Memory B cell (primary cell): Measurements from ENCODE around the gene CKS1B.
"Not testable (repeated sequence)": the region's sequence is repeated elsewhere in the genome, so short reads cannot be mapped to it uniquely, and the experiment has no call there.

Experiments used
- ATAC-seq: fragments of 150-1000 bp; cut with Tn5 transposase; 2 replicates; pipeline ENCODE4 v1.10.0; 2021; ENCODE audit warnings: low read depth, mild to moderate bottlenecking, moderate library complexity
- DNase-seq, 2 donors: peaks; one replicate each; pipeline ENCODE4 v3.0.0; 2022; ENCODE audit warnings: low spot score in 2 of 2
- H3K27ac Mint-ChIP-seq: one replicate; pipeline ENCODE4 v1.8.0; 2022; ENCODE audit warnings: mild to moderate bottlenecking, moderate library complexity, mixed read lengths
- H3K27me3 Mint-ChIP-seq: one replicate; pipeline ENCODE4 v1.8.0; 2022; ENCODE audit warnings: mixed read lengths
- H3K36me3 Mint-ChIP-seq: one replicate; pipeline ENCODE4 v1.8.0; 2022; ENCODE audit warnings: mild to moderate bottlenecking, mixed read lengths
- H3K4me1 Mint-ChIP-seq: one replicate; pipeline ENCODE4 v1.8.0; 2022; ENCODE audit warnings: mixed read lengths
- H3K4me3 Mint-ChIP-seq: one replicate; pipeline ENCODE4 v1.8.0; 2022; ENCODE audit warnings: mild to moderate bottlenecking, moderate library complexity, mixed read lengths
- H3K9me3 Mint-ChIP-seq: one replicate; pipeline ENCODE4 v1.8.0; 2022; ENCODE audit warnings: mixed read lengths

CKS1B gene

GRCh38 chr1:154977762-154978161 is 3.3 kb downstream of the CKS1B start:
- H3K27ac Mint-ChIP-seq, H3K4me3 Mint-ChIP-seq, DNase-seq, H3K36me3 Mint-ChIP-seq, H3K27me3 Mint-ChIP-seq, H3K9me3 Mint-ChIP-seq, ATAC-seq: not testable (repeated sequence)
- peaks cover 12% of the 10 kb centered on the region for H3K4me1 Mint-ChIP-seq

- no peaks in the 10 kb centered on the region for H3K27me3 Mint-ChIP-seq
- DNase-seq: no peak
- H3K9me3 Mint-ChIP-seq: no peaks in the 10 kb centered on the region
- no peak overlapping the region for H3K4me3 Mint-ChIP-seq
- ATAC-seq: no peak
- H3K36me3 Mint-ChIP-seq: peaks cover 5% of the 10 kb centered on the region
- no peak overlapping the region for H3K27ac Mint-ChIP-seq
- peaks cover 9% of the 10 kb centered on the region for H3K4me1 Mint-ChIP-seq
These were observed 3.9 kb downstream of the CKS1B start for GRCh38 chr1:154978360-154978759.

GRCh38 chr1:154982341-154982740 is 7.9 kb downstream of the CKS1B start:
- Mint-ChIP-seq H3K9me3 (no peaks in the 10 kb centered on the region), H3K4me3 (no peak overlapping the region), H3K27ac (no peak overlapping the region), H3K36me3 (peaks cover 5% of the 10 kb centered on the region), H3K27me3 (no peaks in the 10 kb centered on the region), H3K4me1 (peaks cover 11% of the 10 kb centered on the region)
- DNase-seq: no peak
- ATAC-seq: no peak

GRCh38 chr1:154982897-154983648 is 8.6 kb downstream of the CKS1B start, which contains the start of gene FLAD1:
Gene FLAD1 (plus strand): TSS chr1:154983344. CDS start chr1:154983695, 351 bp downstream.
- H3K9me3 Mint-ChIP-seq: no peaks in the 10 kb centered on the region
- DNase-seq (peak; percentile 80 to 93), ATAC-seq (peak; percentile 98)
- peak within 1 kb of the TSS; percentile 87 for H3K27ac Mint-ChIP-seq
- peaks cover 3% of the 10 kb centered on the region for H3K36me3 Mint-ChIP-seq
- peaks cover 6% of the 10 kb centered on the region for H3K4me1 Mint-ChIP-seq
- no peak within 1 kb of the TSS for H3K4me3 Mint-ChIP-seq
- H3K27me3 Mint-ChIP-seq: no peaks in the 10 kb centered on the region

GRCh38 chr1:154983776-154984466 is 9.4 kb downstream of the CKS1B start:
- peak overlapping the region; percentile 87 for H3K27ac Mint-ChIP-seq
- H3K4me3 Mint-ChIP-seq: no peak overlapping the region

GRCh38 chr1:154986736-154987135 is 12.3 kb downstream of the CKS1B start:
- H3K27ac Mint-ChIP-seq: not testable (repeated sequence)

More at GRCh38 chr1:154983776-154984466, 9.4 kb downstream of the CKS1B start:
- H3K36me3 Mint-ChIP-seq: peaks cover 7% of the 10 kb centered on the region
- no peak for DNase-seq
- ATAC-seq: no peak
- H3K9me3 Mint-ChIP-seq: no peaks in the 10 kb centered on the region
- peaks cover 8% of the 10 kb centered on the region for H3K4me1 Mint-ChIP-seq
- no peaks in the 10 kb centered on the region for H3K27me3 Mint-ChIP-seq

GRCh38 chr1:154987326-154987725 is 12.8 kb downstream of the CKS1B start:
- H3K27me3 Mint-ChIP-seq: no peaks in the 10 kb centered on the region
- ATAC-seq (no peak), DNase-seq (no peak)
- H3K36me3 Mint-ChIP-seq: peaks cover 13% of the 10 kb centered on the region
- H3K9me3 Mint-ChIP-seq: no peaks in the 10 kb centered on the region
- no peak overlapping the region for H3K4me3 Mint-ChIP-seq
- H3K4me1 Mint-ChIP-seq: peaks cover 16% of the 10 kb centered on the region
- H3K27ac Mint-ChIP-seq: no peak overlapping the region

More at GRCh38 chr1:154986736-154987135, 12.3 kb downstream of the CKS1B start:
- peaks cover 13% of the 10 kb centered on the region for H3K36me3 Mint-ChIP-seq
- not testable (repeated sequence) for H3K27me3 Mint-ChIP-seq, ATAC-seq, H3K4me3 Mint-ChIP-seq, H3K9me3 Mint-ChIP-seq, DNase-seq
- peaks cover 16% of the 10 kb centered on the region for H3K4me1 Mint-ChIP-seq

- Mint-ChIP-seq H3K9me3 (no peaks in the 10 kb centered on the region), H3K4me3 (no peak overlapping the region), H3K36me3 (peaks cover 13% of the 10 kb centered on the region), H3K27ac (no peak overlapping the region), H3K27me3 (no peaks in the 10 kb centered on the region), H3K4me1 (peaks cover 16% of the 10 kb centered on the region)
- no peak for DNase-seq
- no peak for ATAC-seq
These were observed 13.8 kb downstream of the CKS1B start for GRCh38 chr1:154988058-154988954.

- no peak for DNase-seq
- peaks cover 13% of the 10 kb centered on the region for H3K36me3 Mint-ChIP-seq
- no peak for ATAC-seq
- no peaks in the 10 kb centered on the region for H3K9me3 Mint-ChIP-seq
- H3K4me3 Mint-ChIP-seq: no peak overlapping the region
- H3K27ac Mint-ChIP-seq: no peak overlapping the region
- H3K4me1 Mint-ChIP-seq: peaks cover 9% of the 10 kb centered on the region
- no peaks in the 10 kb centered on the region for H3K27me3 Mint-ChIP-seq
These were observed 14.8 kb downstream of the CKS1B start for GRCh38 chr1:154989195-154989860.

- Mint-ChIP-seq H3K4me3 (no peak overlapping the region), H3K9me3 (no peaks in the 10 kb centered on the region), H3K27ac (no peak overlapping the region), H3K36me3 (peaks cover 13% of the 10 kb centered on the region), H3K27me3 (no peaks in the 10 kb centered on the region), H3K4me1 (peaks cover 9% of the 10 kb centered on the region)
- ATAC-seq (no peak), DNase-seq (no peak)
These were observed 15.8 kb downstream of the CKS1B start for GRCh38 chr1:154990276-154990675.

- Mint-ChIP-seq H3K27ac (no peak overlapping the region), H3K27me3 (no peaks in the 10 kb centered on the region), H3K9me3 (no peaks in the 10 kb centered on the region), H3K4me3 (no peak overlapping the region), H3K36me3 (peaks cover 13% of the 10 kb centered on the region), H3K4me1 (peaks cover 17% of the 10 kb centered on the region)
- ATAC-seq: no peak
- no peak for DNase-seq
These were observed 18.5 kb downstream of the CKS1B start for GRCh38 chr1:154992721-154993571.

GRCh38 chr1:154993572-154994268 is 19.2 kb downstream of the CKS1B start, which contains the start of gene LENEP:
Gene LENEP (plus strand): TSS chr1:154993586. CDS start chr1:154993608, 22 bp downstream.
- H3K9me3 Mint-ChIP-seq: no peaks in the 10 kb centered on the region
- H3K4me1 Mint-ChIP-seq: peaks cover 21% of the 10 kb centered on the region
- ATAC-seq: no peak
- no peak within 1 kb of the TSS for H3K27ac Mint-ChIP-seq
- no peaks in the 10 kb centered on the region for H3K27me3 Mint-ChIP-seq
- no peak for DNase-seq
- H3K36me3 Mint-ChIP-seq: peaks cover 10% of the 10 kb centered on the region
- H3K4me3 Mint-ChIP-seq: no peak within 1 kb of the TSS
